ENCODE results near the gene BCL3.

BCL3 gene

GRCh38 chr19:44794610-44795009 lies 46.1 kb downstream of the BCL3 start:
- no peak for ATAC-seq

DNA sequence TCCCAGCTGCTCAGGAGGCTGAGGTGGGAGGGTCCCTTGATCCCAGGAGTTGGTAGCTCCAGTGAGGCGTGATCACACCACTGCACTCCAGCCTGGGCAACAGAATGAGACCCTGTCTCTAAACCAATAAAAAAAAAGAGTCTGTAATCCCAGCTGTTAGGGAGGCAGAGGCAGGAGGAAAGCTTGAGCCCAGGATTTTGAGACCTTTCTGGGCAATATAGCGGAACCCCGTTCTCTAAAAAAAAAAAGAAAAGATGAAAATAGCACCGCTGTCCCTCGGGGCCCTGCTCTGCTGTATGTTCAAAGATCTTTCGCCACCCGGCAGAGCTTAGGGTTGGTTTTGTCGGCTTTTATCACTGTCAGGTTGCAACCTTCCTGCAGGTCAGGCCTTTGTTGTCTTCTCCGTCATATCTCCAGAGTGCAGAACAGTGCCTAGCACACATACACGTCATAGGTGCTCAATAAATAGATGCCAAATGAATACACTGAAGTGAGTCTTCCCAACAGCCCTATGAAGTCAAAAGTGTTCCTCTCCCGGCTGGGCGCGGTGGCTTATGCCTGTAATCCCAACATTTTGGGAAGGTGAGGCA lies 47.0 kb downstream of the BCL3 start:
- ATAC-seq = no peak

DNA sequence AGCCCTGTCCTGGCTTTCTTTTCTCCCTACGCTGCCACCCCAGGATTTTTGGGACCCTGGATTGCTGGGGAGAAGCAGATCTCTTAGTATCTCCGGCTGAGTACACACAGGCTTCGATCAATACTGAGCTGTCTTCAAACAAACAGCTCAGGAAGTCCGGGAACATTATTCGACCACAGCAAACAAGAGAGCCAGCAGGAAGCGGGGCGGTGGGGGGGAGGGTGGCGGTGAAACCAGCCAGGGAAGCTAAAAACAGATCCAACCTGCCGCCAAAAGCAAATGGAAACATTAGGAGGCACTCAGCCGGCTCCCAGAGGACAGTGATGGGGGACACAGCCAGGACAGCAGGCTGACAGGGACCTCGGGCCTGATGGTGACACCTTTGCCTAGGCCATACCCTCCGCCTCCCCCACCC lies 48.2 kb downstream of the BCL3 start:
- no peak for ATAC-seq

DNA sequence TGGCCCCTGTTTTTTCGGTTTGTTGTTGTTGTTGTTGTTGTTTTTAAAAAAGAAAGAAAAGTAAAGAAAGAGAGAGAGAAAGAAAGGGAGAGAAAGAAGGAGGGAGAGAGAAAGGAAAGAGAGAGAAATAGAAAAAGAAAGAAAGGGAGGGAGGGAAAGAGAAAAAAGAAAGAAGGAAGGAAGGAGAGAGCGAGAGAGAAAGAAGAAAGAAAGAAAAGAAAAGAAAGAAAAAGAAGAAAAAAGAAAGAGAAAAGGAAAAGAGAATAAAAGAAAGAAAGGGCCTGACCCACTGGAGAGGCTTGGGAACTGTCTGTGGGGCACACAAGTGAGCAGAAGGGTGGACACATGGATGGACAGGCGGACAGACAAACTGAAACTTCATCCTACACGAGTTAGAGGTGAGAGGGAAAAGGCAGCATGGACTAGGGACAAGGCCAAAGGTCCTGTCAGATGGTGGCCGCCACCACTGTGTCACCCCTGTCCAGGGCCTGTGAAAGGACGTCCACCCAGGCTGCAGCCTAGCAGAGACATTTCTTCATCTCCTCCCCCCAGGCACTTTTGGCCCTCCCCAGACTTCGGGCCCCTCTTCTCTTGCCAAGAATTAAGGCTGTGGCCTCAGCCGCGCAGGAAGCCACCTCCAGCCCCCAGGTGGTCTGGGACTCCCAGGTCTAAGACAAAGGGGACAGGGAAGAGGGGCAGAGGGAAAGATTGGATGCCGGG lies 51.3 kb downstream of the BCL3 start:
- no peak for ATAC-seq

GRCh38 chr19:44800461-44800860 lies 52.0 kb downstream of the BCL3 start:
- peak; percentile 96 for ATAC-seq

DNA sequence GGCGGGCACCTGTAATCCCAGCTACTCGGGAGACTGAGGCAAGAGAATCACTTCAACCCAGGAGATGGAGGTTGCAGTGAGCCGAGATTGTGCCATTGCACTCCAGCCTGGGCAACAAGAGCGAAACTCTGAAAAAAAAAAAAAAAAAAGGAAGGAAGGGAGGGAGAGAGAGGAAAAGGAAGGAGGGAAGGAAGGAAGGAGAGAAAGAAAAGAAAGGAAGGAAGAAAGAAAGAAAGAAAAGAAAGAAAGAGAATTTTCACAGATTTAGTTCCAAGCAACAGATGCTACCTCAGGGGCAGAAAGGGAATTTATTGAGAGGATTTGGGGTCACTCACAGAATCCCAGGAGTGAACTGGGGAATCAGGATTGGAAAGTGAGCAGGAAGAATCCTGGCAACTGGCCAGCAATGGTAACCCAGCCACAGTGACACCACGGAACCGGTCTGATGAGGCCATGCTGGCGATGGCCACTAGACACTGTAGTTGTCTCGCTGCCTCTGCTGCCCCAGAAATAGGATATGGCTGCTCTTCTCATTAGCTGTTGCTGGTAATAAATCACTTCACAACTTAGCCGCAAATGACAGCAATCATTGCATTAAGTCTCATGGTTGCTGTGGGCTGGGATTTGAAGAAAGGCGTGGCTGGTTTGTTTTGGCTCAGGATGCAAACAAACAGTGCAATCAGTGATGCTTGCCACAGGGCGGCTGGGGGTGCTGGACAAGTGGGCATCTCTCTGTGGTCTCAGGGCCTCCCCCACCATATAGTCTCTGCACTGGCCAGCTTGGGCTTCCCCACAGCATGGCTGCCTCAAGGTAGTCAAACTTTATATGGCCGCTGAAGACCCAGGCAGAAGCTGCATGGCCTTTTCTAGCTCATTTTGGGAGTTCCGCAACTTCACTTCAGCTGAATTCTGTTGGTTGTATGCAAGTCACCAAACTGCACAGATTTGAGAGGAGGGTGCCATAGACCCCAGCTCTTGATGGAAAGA lies 55.2 kb downstream of the BCL3 start:
- ATAC-seq = no peak

GRCh38 chr19:44806291-44806690 lies 57.8 kb downstream of the BCL3 start:
- ATAC-seq = no peak

GRCh38 chr19:44807162-44807561 lies 58.7 kb downstream of the BCL3 start:
- no peak for ATAC-seq

GRCh38 chr19:44807652-44808462 lies 59.3 kb downstream of the BCL3 start:
- ATAC-seq = no peak

DNA sequence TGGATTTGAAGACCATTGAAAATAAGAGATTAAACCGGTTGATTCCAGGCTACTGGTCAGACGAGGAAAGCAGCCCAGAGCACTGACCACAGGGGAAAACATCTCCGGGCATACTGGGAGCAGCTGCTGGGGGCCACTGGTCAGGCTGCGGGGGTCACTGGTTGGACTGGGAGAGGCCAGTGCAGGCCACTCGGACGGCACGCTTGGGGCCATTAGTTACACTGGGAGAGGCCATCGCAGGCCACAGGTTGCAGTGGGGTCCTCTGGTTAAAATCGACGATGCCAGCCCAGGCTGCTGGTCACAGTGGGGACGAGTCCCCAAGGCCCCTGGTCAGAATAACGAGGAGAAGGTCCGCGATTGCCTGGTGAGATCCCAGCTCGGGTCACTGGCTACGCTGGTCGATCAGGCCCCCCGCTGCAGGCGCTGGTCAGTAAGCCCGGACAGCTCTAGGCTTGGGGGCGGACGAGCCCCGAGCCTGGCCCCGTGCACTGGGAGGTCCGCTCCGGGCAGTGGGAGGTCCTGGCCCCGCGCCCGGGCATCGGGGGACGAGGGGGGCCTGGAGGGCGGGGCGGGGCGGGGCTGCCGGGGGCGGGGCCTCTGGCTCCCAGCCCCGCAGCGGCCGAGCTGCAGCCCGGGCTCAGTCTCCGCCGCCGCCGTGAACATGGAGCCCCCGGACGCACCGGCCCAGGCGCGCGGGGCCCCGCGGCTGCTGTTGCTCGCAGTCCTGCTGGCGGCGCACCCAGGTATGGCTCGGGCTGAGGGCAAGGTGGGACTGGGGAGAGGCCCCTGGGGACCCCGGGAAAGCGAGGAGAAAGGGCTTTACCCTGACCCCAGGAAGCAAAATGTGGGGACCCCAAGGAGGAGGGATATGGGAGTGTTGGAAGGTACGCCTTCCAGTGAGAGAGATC lies 60.2 kb downstream of the BCL3 start, which contains the start of gene BCAM:
TSS of gene BCAM (plus strand) at position 641 of the 909 bp plus-strand sequence. CDS start at position 663, 22 bp downstream.
- ATAC-seq = no peak
